ENCODE measurements around the gene ADAMTS7.

GRCh38 chr15:78768531-78769408, 42.5 kb downstream of the ADAMTS7 start:
- TF ChIP-seq CTCF (IDR thresholded peaks at IDR 0.05), result no peak
- no peak for TF ChIP-seq EZH2 (IDR thresholded peaks at IDR 0.05; ENCODE audit: borderline replicate concordance, insufficient read depth, low read depth, low read length, poor library complexity, severe bottlenecking)

Measured in B cell (primary cell).